Neural progenitor cell (in vitro differentiated cells): ENCODE measurements around the gene DNMT3A.

Experiments
- CTCF ChIP-seq: fragments of 200-600 bp; sonication (generic); IDR thresholded peaks from 2 replicates; pipeline ENCODE4 v1.5.1; 2017; ENCODE audit warnings: antibody characterized with exemption, mild to moderate bottlenecking
- EZH2 ChIP-seq: fragments of 200-600 bp; sonication (generic); IDR thresholded peaks from 2 replicates; pipeline ENCODE4 v1.6.1; 2017; ENCODE audit warnings: antibody characterized with exemption, mild to moderate bottlenecking, moderate library complexity

- TF ChIP-seq EZH2 = no peak
- TF ChIP-seq CTCF = no peak
These were observed 126.5 kb downstream of the DNMT3A start for GRCh38 chr2:25215232-25215631.
